ENCODE data around the gene RFX1. TPM values are rescaled to one million over a fixed set of nuclear protein-coding genes. Genes with fewer than 3 reads are reported as not detected.
A peak's percentile ranks its signal among the peaks of the same experiment; 100 is the strongest.

RFX1 gene
- total and polyA plus RNA-seq, 2 experiments from 2014 or later = 8.9 to 11.8 TPM

- H3F3A ChIP-seq (replicated peaks; ENCODE audit: low read depth) = peaks cover 13% of the 10 kb centered on the region
- H3K4me3 Mint-ChIP-seq = peak overlapping the region; percentile 7; the same call in 2 of the 3 replicates
- H3K27me3 ChIP-seq (ENCODE audit: insufficient read depth) = no peaks in the 10 kb centered on the region
- ATAC-seq = peak; percentile 62
- H3K4me3 ChIP-seq = peak overlapping the region; percentile 39
- H3K4me1 ChIP-seq (ENCODE audit: insufficient read depth) = peaks cover 44% of the 10 kb centered on the region
- TF ChIP-seq EZH2phosphoT487 (IDR thresholded peaks at IDR 0.05; ENCODE audit: unreplicated experiment) = no peak
- no peak for TF ChIP-seq CREB1 (CRISPR knock-in tag; IDR thresholded peaks at IDR 0.05; ENCODE audit: low read depth)
- no peak for TF ChIP-seq STAT1 (IDR thresholded peaks at IDR 0.05; ENCODE audit: unreplicated experiment)
- no peak for TF ChIP-seq REST (IDR thresholded peaks at IDR 0.05; ENCODE audit: unreplicated experiment)
- no peak for TF ChIP-seq NANOG (IDR thresholded peaks at IDR 0.05; ENCODE audit: borderline replicate concordance)
- TF ChIP-seq ETS1 (IDR thresholded peaks at IDR 0.05) = no peak
- TF ChIP-seq CTCF (conservative IDR thresholded peaks at IDR 0.05; ENCODE audit: low read depth in 2 of 2) = no peak
- TF ChIP-seq ZNF462 (CRISPR knock-in tag; IDR thresholded peaks at IDR 0.05) = no peak
- no peak for TF ChIP-seq ZNF114 (CRISPR knock-in tag; IDR thresholded peaks at IDR 0.05)
- H3K79me2 ChIP-seq (replicated peaks; ENCODE audit: insufficient read depth) = no peaks in the 10 kb centered on the region
- peak overlapping the region; percentile 18 for H2AFZ ChIP-seq
- H3K4me2 ChIP-seq = peak overlapping the region; percentile 78
- H3K27me3 Mint-ChIP-seq (ENCODE audit: insufficient read depth, low read depth, poor library complexity) = peaks cover 31% of the 10 kb centered on the region
- no peaks in the 10 kb centered on the region; the same call in 2 of the 3 replicates for H3K9me3 Mint-ChIP-seq
- peaks cover 54% of the 10 kb centered on the region for H3K4me1 Mint-ChIP-seq
- peak overlapping the region; percentile 59 for H3K27ac Mint-ChIP-seq
- peak; percentile 56 for DNase-seq (ENCODE audit: low spot score)
- peak overlapping the region; percentile 92 for H3K27ac ChIP-seq (ENCODE audit: low read depth)
- no peaks in the 10 kb centered on the region for H3K9me2 ChIP-seq (ENCODE audit: insufficient read depth)
- H3K36me3 ChIP-seq (ENCODE audit: insufficient read depth) = no peaks in the 10 kb centered on the region
- H3K36me3 Mint-ChIP-seq (ENCODE audit: low read depth) = peaks cover 16% of the 10 kb centered on the region; the same call in 2 of the 3 replicates
- no peaks in the 10 kb centered on the region for H4K20me1 ChIP-seq (replicated peaks; ENCODE audit: insufficient read depth)
Measured at GRCh38 chr19:13985771-13986347, 20.3 kb downstream of the RFX1 start.
